ENCODE measurements around the gene ARID4B.

- TF ChIP-seq CTCF (IDR thresholded peaks at IDR 0.05 in 4 of 5, conservative IDR thresholded peaks at IDR 0.05 in 1 of 5) (no peak), POLR2A (IDR thresholded peaks at IDR 0.05) (no peak)
Measured at GRCh38 chr1:235324296-235324695, 3.7 kb downstream of the ARID4B start.
